ENCODE measurements around the gene SGCG. TPM values are rescaled to one million over a fixed set of nuclear protein-coding genes. Genes with fewer than 3 reads are reported as not detected.
A peak's percentile ranks its signal among the peaks of the same experiment; 100 is the strongest.

The SGCG gene
- total RNA-seq, 1 donor from 2014 or later = not detected

GRCh38 chr13:23159760-23160637 is 20.8 kb upstream of the SGCG start:
- peaks cover 8% of the 10 kb centered on the region for H3K4me1 ChIP-seq
- H3K4me3 ChIP-seq = peak overlapping the region; percentile 25 to 44
- no peaks in the 10 kb centered on the region for H3K36me3 ChIP-seq
- no peaks in the 10 kb centered on the region for H3K27me3 ChIP-seq
- TF ChIP-seq POLR2AphosphoS5 (IDR thresholded peaks at IDR 0.05; ENCODE audit: insufficient read depth in 1 of 2, low read depth in 1 of 2) = no peak
- no peak for TF ChIP-seq CTCF (IDR thresholded peaks at IDR 0.05)
- TF ChIP-seq POLR2A (IDR thresholded peaks at IDR 0.05) = no peak
- DNase-seq (ENCODE audit: extremely low spot score in 2 of 2) = no peak
- intact Hi-C loops (cut with DNase I) = no loop called here
- H3K27ac ChIP-seq = no peak overlapping the region
- H3K9me3 ChIP-seq = no peaks in the 10 kb centered on the region

- intact Hi-C loops (cut with DNase I) = no loop called here
- Histone ChIP-seq H3K4me3 (peak overlapping the region; percentile 25 to 44), H3K27ac (no peak overlapping the region), H3K9me3 (no peaks in the 10 kb centered on the region), H3K4me1 (peaks cover 8% of the 10 kb centered on the region), H3K27me3 (no peaks in the 10 kb centered on the region), H3K36me3 (no peaks in the 10 kb centered on the region)
- no peak for DNase-seq (ENCODE audit: extremely low spot score in 2 of 2)
- no peak for TF ChIP-seq CTCF (IDR thresholded peaks at IDR 0.05)
- TF ChIP-seq POLR2AphosphoS5 (IDR thresholded peaks at IDR 0.05; ENCODE audit: insufficient read depth in 1 of 2, low read depth in 1 of 2) = no peak
- TF ChIP-seq POLR2A (IDR thresholded peaks at IDR 0.05) = no peak
Observed at GRCh38 chr13:23160638-23161480, 19.9 kb upstream of the SGCG start.

GRCh38 chr13:23161481-23161825 is 19.3 kb upstream of the SGCG start:
- no peak overlapping the region for H3K27ac ChIP-seq
- H3K4me3 ChIP-seq = no peak overlapping the region
- H3K36me3 ChIP-seq = no peaks in the 10 kb centered on the region
- TF ChIP-seq POLR2AphosphoS5 (IDR thresholded peaks at IDR 0.05; ENCODE audit: insufficient read depth in 1 of 2, low read depth in 1 of 2) (no peak), CTCF (IDR thresholded peaks at IDR 0.05) (no peak), POLR2A (IDR thresholded peaks at IDR 0.05) (no peak)
- H3K9me3 ChIP-seq = no peaks in the 10 kb centered on the region
- no peaks in the 10 kb centered on the region for H3K27me3 ChIP-seq
- peaks cover 8% of the 10 kb centered on the region for H3K4me1 ChIP-seq
- DNase-seq (ENCODE audit: extremely low spot score in 2 of 2) = no peak
- intact Hi-C loops (cut with DNase I) = no loop called here

- intact Hi-C loops (cut with DNase I) = no loop called here
- no peaks in the 10 kb centered on the region for H3K36me3 ChIP-seq
- H3K4me1 ChIP-seq = no peaks in the 10 kb centered on the region
- TF ChIP-seq POLR2A (IDR thresholded peaks at IDR 0.05) (no peak), POLR2AphosphoS5 (IDR thresholded peaks at IDR 0.05; ENCODE audit: insufficient read depth in 1 of 2, low read depth in 1 of 2) (no peak), CTCF (IDR thresholded peaks at IDR 0.05) (no peak)
- DNase-seq (ENCODE audit: extremely low spot score in 2 of 2) = no peak
- no peaks in the 10 kb centered on the region for H3K9me3 ChIP-seq
- H3K4me3 ChIP-seq = no peak overlapping the region
- H3K27ac ChIP-seq = no peak overlapping the region
- H3K27me3 ChIP-seq = no peaks in the 10 kb centered on the region
Observed at GRCh38 chr13:23175920-23176319, 4.9 kb upstream of the SGCG start.

Measured in vagina (tissue), 2 donors.